HG03378 (cell line): Measurements from ENCODE around the gene NAA15.
"Not testable (repeated sequence)": the region's sequence is repeated elsewhere in the genome, so short reads cannot be mapped to it uniquely, and the experiment has no call there.

Source experiments
- ATAC-seq: cut with Tn5 transposase; IDR thresholded peaks from one replicate; pipeline ENCODE4 v1.9.1; 2021; ENCODE audit warnings: mild to moderate bottlenecking, moderate library complexity; ENCODE audit not compliant: unreplicated experiment

The NAA15 gene

GRCh38 chr4:139444881-139445280 is 143.6 kb downstream of the NAA15 start:
- ATAC-seq, result not testable (repeated sequence)

DNA sequence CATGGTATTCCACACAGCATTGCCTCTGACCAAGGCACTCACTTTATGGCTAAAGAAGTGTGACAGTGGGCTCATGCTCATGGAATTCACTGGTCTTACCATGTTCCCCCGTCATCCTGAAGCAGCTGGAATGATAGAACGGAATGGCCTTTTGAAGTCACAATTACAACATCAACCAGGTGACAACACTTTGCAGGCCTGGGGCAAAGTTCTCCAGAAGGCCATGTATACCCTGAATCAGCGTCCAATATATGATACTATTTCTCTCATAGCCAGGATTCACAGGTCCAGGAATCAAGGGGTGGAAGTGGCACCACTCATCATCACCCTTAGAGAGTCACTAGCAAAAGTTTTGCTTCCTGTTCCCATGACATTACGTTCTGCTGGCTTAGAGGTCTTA is 145.8 kb downstream of the NAA15 start:
- not testable (repeated sequence) for ATAC-seq

DNA sequence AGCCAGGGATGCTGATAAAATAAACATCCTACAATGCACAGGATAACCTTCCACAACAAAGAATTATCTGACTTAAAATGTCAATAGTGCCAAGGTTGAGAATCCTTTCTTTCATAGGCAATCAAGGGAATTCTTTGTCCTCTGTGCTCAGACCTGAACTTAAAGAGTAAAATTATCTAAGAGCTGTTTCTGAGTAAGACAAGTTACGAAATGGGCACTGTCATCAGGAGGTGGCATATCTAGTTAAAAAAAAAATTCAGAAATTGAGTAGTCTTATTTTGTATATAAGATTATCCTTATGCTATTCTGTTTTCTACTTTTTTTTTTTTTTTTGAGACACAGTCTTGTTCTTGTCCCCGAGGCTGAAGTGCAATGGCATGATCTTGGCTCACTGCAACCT is 149.3 kb downstream of the NAA15 start:
- ATAC-seq, result no peak

GRCh38 chr4:139451997-139452396 is 150.7 kb downstream of the NAA15 start:
- no peak for ATAC-seq

DNA sequence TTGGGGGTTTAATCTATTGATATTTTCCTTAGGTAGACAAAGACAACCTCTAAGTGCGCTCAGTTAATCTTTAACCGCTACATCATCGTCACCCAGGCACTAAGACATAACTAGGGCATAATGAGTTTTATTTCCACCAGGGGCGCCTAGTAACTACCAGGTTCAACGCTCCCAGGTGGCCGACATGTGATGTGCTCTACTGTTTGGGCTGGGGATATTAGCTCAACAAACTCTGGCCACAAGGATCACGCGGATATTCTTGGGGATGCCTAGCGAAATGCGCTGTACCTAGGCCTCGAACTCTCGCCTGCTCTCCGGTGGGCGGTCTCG is 151.7 kb downstream of the NAA15 start:
- peak; percentile 66 for ATAC-seq

GRCh38 chr4:139453371-139454110 is 152.2 kb downstream of the NAA15 start:
- peak; percentile 86 for ATAC-seq

DNA sequence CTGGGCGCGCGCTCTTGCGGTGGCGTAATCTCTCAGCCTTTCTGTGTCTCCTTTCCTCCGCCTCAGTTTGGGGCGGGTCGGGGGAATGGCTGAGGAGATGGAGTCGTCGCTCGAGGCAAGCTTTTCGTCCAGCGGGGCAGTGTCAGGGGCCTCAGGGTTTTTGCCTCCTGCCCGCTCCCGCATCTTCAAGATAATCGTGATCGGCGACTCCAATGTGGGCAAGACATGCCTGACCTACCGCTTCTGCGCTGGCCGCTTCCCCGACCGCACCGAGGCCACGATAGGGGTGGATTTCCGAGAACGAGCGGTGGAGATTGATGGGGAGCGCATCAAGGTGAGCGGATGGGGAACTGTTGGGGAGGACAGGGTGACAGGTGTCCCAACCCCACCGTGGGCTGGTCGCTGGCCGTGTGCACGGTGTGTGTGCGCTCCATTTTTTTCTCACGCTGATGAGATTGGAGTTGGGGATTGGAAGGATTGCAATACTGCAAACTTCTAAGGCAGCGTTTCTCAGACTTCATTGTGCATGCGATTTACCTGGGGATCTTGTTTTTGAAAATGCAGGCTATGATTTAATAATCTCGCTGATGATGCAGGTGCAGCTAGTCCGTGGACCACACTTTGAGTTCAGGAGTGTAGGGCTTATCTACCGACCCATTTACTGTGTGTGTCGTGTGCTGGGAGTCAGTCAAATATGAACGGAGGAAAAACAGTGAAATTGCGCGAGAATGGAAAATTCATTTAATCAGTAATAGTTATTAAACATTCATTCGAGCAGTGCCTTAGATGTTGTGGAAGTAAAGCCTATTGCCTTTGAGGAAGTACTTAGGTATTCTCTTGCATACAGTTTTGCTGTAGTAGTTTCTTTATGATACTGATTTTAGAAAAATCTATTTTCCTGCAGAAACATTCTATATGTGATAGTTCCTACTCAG is 153.1 kb downstream of the NAA15 start, which contains the start of gene RAB33B:
RAB33B (plus strand) TSS at position 11 of the 935 bp plus-strand sequence; CDS start at position 86, 75 bp downstream.
- peak; percentile 1 for ATAC-seq

- no peak for ATAC-seq
These were observed 153.8 kb downstream of the NAA15 start for GRCh38 chr4:139455126-139455538.

GRCh38 chr4:139457318-139457717 is 156.0 kb downstream of the NAA15 start:
- ATAC-seq, result no peak

GRCh38 chr4:139458543-139458942 is 157.2 kb downstream of the NAA15 start:
- ATAC-seq, result no peak

DNA sequence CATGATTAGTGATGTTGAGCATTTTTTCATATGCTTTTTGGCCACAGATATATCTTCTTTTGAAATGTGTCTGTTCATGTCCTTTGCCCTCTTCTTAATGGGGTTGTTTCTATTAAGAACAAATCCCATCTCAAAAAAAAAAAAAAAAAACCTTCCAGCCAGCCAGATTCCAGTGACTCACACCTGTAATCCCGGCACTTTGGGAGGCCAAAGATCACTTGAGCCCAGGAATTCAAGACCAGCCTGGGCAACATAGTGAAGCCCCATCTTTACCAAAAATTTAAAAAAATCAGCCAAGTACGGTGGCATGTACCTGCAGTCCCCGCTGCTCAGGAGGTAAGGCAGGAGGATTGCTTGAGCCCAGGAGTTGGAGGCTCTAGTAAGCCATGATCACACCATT is 157.7 kb downstream of the NAA15 start:
- no peak for ATAC-seq

- no peak for ATAC-seq
These were observed 159.3 kb downstream of the NAA15 start for GRCh38 chr4:139460565-139460964.

DNA sequence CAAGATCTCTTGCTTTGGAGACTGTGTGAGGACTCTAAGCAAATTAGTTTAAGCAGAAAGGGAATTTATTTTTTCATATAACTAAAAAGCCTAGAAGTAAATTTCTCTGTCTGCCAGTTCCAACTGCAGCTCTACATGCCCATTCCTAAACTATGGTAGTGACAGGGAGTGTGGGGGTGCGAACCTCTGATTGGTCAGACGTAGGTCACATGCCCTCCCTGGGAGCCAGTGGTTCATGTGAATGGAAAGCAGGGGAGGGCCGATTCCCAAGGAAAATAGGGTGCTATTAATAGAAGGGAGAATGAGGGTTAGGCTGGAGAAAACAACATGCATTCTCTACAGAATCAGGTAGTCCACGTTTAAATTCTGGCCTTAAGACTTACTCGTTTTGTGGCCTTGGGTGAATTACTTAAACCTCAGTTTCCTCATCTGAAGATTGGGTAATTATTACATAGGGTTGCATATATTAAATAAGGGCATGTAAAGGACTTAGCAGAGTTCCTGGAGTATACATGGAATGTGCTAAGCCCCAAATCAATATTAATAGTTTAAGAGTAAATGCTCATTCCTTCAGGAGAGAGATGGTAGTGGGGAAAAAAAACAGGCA is 159.8 kb downstream of the NAA15 start:
- no peak for ATAC-seq

GRCh38 chr4:139464512-139464911 is 163.2 kb downstream of the NAA15 start:
- not testable (repeated sequence) for ATAC-seq

- ATAC-seq, result no peak
These were observed 164.6 kb downstream of the NAA15 start for GRCh38 chr4:139465922-139466321.

DNA sequence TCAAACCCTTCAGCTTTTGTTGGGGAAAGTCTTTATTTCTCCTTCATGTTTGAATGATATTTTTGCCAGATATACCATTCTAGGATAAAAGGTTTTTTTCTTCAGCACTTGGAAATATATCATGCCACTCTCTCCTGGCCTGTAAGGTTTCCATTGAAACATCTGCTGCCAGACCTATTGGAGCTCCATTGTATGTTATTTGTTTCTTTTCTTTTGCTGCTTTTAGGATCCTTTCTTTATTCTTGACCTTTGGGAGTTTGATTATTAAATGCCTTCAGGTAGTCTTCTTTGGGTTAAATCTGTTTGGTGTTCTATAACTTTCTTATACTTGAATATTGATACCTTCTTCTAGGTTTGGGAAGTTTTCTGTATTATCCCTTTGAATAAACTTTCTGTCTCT is 167.5 kb downstream of the NAA15 start:
- ATAC-seq, result not testable (repeated sequence)

GRCh38 chr4:139469216-139469615 is 167.9 kb downstream of the NAA15 start:
- ATAC-seq, result no peak
